Measurements from ENCODE around the gene HHEX.

The HHEX gene

DNA sequence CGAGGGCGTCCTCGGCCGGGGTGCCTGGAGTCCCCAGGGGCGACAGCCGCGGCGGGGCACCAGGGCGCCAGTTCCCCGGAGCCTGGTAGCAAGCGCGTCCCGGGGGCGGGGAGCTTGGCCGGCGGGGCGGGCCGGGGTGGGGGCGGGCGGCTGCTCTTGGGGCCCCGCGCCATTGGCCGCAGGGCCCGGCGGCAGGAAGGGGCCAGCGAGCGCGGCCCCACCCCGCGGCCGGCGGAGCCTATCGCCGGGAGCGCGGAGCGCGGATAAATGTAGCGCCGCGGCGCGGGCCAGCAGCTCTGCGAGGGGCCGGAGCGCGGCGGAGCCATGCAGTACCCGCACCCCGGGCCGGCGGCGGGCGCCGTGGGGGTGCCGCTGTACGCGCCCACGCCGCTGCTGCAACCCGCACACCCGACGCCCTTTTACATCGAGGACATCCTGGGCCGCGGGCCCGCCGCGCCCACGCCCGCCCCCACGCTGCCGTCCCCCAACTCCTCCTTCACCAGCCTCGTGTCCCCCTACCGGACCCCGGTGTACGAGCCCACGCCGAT lies at the start of gene HHEX:
Gene HHEX (plus strand): TSS at position 293 of the 548 bp plus-strand sequence. CDS start 32 bp downstream, at position 325.
- peak within 1 kb of the TSS; percentile 97 for H3K9ac ChIP-seq (ENCODE audit: low read depth, low read length, poor library complexity, severe bottlenecking)

DNA sequence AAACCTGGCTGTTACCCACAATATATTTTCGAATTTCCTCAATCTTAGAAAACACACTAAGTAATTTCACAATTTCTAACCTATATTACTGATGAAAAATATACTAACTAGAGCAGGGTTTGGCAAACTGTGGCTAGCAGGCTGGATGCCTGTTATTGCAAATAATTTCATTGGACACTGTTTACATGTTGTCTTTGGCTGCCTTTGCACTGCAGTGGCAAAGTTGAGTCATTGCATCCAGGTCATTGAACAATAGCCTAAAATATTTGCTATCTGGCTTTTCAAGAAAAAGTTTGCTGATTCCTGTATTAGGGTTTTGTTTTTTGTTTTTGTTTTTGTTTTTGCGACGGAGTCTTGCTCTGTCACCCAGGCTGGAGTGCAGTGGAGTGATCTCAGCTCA lies 49.6 kb upstream of the HHEX start:
- no peak for TF ChIP-seq EZH2phosphoT487 (IDR thresholded peaks at IDR 0.05; ENCODE audit: borderline replicate concordance)
- TF ChIP-seq, protein P1, sequence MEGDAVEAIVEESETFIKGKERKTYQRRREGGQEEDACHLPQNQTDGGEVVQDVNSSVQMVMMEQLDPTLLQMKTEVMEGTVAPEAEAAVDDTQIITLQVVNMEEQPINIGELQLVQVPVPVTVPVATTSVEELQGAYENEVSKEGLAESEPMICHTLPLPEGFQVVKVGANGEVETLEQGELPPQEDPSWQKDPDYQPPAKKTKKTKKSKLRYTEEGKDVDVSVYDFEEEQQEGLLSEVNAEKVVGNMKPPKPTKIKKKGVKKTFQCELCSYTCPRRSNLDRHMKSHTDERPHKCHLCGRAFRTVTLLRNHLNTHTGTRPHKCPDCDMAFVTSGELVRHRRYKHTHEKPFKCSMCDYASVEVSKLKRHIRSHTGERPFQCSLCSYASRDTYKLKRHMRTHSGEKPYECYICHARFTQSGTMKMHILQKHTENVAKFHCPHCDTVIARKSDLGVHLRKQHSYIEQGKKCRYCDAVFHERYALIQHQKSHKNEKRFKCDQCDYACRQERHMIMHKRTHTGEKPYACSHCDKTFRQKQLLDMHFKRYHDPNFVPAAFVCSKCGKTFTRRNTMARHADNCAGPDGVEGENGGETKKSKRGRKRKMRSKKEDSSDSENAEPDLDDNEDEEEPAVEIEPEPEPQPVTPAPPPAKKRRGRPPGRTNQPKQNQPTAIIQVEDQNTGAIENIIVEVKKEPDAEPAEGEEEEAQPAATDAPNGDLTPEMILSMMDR (conservative IDR thresholded peaks at IDR 0.05; ENCODE audit: low read length): 0 out of 2 replicates have a peak, but pooled peaks have one; percentile 10
- Histone ChIP-seq H3K9ac (ENCODE audit: low read depth, low read length, poor library complexity, severe bottlenecking) (no peak overlapping the region), H3K9me2 (replicated peaks; ENCODE audit: low read depth, low read length) (no peaks in the 10 kb centered on the region), H3K4me1 (ENCODE audit: insufficient read depth, low read length, poor library complexity, severe bottlenecking) (no peaks in the 10 kb centered on the region), H3K27me3 (ENCODE audit: insufficient read depth, low read length, poor library complexity, severe bottlenecking) (no peaks in the 10 kb centered on the region), H3K4me3 (ENCODE audit: low read length, poor library complexity, severe bottlenecking) (no peak overlapping the region), H4K20me1 (ENCODE audit: insufficient read depth, low read length, poor library complexity, severe bottlenecking) (peaks cover 5% of the 10 kb centered on the region), H3F3A (ENCODE audit: low read depth) (no peaks in the 10 kb centered on the region), H3K9me3 (ENCODE audit: insufficient read depth, low read depth, low read length) (no peaks in the 10 kb centered on the region), H2AFZ (ENCODE audit: low read length) (no peak overlapping the region), H3K36me3 (ENCODE audit: insufficient read depth, low read length) (peaks cover 74% of the 10 kb centered on the region), H3K79me2 (ENCODE audit: insufficient read depth, low read length) (peaks cover 3% of the 10 kb centered on the region; the same call in 1 of the 2 replicates), H3K4me2 (ENCODE audit: low read depth, low read length, poor library complexity, severe bottlenecking) (no peak overlapping the region)

More for the DNA sequence above, at the start of gene HHEX:
- Histone ChIP-seq H3K27me3 (ENCODE audit: insufficient read depth, low read length, poor library complexity, severe bottlenecking) (peaks cover 18% of the 10 kb centered on the region), H3K79me2 (ENCODE audit: insufficient read depth, low read length) (peaks cover 60% of the 10 kb centered on the region), H3K4me3 (ENCODE audit: low read length, poor library complexity, severe bottlenecking) (peak within 1 kb of the TSS; percentile 94), H2AFZ (ENCODE audit: low read length) (peak within 1 kb of the TSS; percentile 76), H3K36me3 (ENCODE audit: insufficient read depth, low read length) (peaks cover 31% of the 10 kb centered on the region), H3K9me3 (ENCODE audit: insufficient read depth, low read depth, low read length) (no peaks in the 10 kb centered on the region), H3K9me2 (replicated peaks; ENCODE audit: low read depth, low read length) (no peaks in the 10 kb centered on the region), H4K20me1 (ENCODE audit: insufficient read depth, low read length, poor library complexity, severe bottlenecking) (peaks cover 40% of the 10 kb centered on the region), H3K4me1 (ENCODE audit: insufficient read depth, low read length, poor library complexity, severe bottlenecking) (peaks cover 37% of the 10 kb centered on the region), H3F3A (ENCODE audit: low read depth) (peaks cover 12% of the 10 kb centered on the region), H3K4me2 (ENCODE audit: low read depth, low read length, poor library complexity, severe bottlenecking) (peak within 1 kb of the TSS; percentile 94)
- TF ChIP-seq EZH2phosphoT487 (IDR thresholded peaks at IDR 0.05; ENCODE audit: borderline replicate concordance): no peak
- TF ChIP-seq, protein P1 (conservative IDR thresholded peaks at IDR 0.05; ENCODE audit: low read length): no peak

DNA sequence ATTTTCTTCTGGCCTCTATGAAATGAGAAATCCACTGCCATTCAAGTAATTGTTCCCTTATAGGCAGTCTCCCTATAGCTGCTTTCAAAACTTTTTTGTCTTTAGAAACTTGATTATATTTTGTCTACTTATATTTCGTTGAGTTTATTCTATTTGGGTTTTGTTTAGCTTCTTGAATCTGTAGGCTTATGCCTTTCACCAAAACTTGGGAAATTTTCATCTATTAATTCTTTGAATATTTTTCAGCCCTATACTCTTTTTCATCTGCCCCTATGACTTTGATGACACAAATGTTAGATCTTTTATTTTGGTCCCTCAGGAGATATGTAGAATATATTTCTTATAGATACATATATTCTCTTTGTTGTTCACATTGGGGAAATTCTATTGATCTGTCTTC lies 48.3 kb upstream of the HHEX start:
- Histone ChIP-seq H3K9ac (ENCODE audit: low read depth, low read length, poor library complexity, severe bottlenecking) (no peak overlapping the region), H3K4me1 (ENCODE audit: insufficient read depth, low read length, poor library complexity, severe bottlenecking) (no peaks in the 10 kb centered on the region), H3K27me3 (ENCODE audit: insufficient read depth, low read length, poor library complexity, severe bottlenecking) (no peaks in the 10 kb centered on the region), H2AFZ (ENCODE audit: low read length) (no peak overlapping the region), H3F3A (ENCODE audit: low read depth) (no peaks in the 10 kb centered on the region), H3K79me2 (ENCODE audit: insufficient read depth, low read length) (peaks cover 3% of the 10 kb centered on the region; the same call in 1 of the 2 replicates), H3K9me3 (ENCODE audit: insufficient read depth, low read depth, low read length) (no peaks in the 10 kb centered on the region), H3K4me2 (ENCODE audit: low read depth, low read length, poor library complexity, severe bottlenecking) (no peak overlapping the region), H3K9me2 (replicated peaks; ENCODE audit: low read depth, low read length) (no peaks in the 10 kb centered on the region), H3K4me3 (ENCODE audit: low read length, poor library complexity, severe bottlenecking) (no peak overlapping the region), H3K36me3 (ENCODE audit: insufficient read depth, low read length) (peaks cover 75% of the 10 kb centered on the region), H4K20me1 (ENCODE audit: insufficient read depth, low read length, poor library complexity, severe bottlenecking) (peaks cover 5% of the 10 kb centered on the region)
- no peak for TF ChIP-seq EZH2phosphoT487 (IDR thresholded peaks at IDR 0.05; ENCODE audit: borderline replicate concordance)
- TF ChIP-seq, protein P1 (conservative IDR thresholded peaks at IDR 0.05; ENCODE audit: low read length): no peak

Measured in Loucy (cell line).